Activated CD4-positive, alpha-beta memory T cell treated with anti-CD3 and anti-CD28 coated beads for 36 hours (primary cell): ENCODE results near the gene HOXC5. TPM values are rescaled to one million over a fixed set of nuclear protein-coding genes. Genes with fewer than 3 reads are reported as not detected.

Experiments
- CTCF ChIA-PET: fragments of 350-600 bp; sonication (Branson Sonifier 250); formaldehyde crosslinking; loops from one replicate; lab custom pipeline; 2021; ENCODE audit warnings: antibody characterized with exemption, inconsistent platforms; lab: Charles Lee
- POLR2A ChIA-PET: fragments of 350-600 bp; sonication (Branson Sonifier 250); formaldehyde crosslinking; loops from one replicate; lab custom pipeline; 2021; ENCODE audit warnings: antibody characterized with exemption; lab: Charles Lee
- DNase-seq: peaks from one replicate; pipeline ENCODE4 v3.0.0-alpha.2; 2020
- H3K27ac Mint-ChIP-seq: one replicate; pipeline ENCODE4 v1.8.0; 2021; ENCODE audit warnings: mixed read lengths
- H3K27me3 Mint-ChIP-seq: one replicate; pipeline ENCODE4 v1.8.0; 2021; ENCODE audit warnings: mixed read lengths
- H3K36me3 Mint-ChIP-seq: one replicate; pipeline ENCODE4 v1.8.0; 2021; ENCODE audit warnings: mixed read lengths
- H3K4me1 Mint-ChIP-seq: one replicate; pipeline ENCODE4 v1.8.0; 2021; ENCODE audit warnings: low read depth, mixed read lengths
- H3K4me3 Mint-ChIP-seq: one replicate; pipeline ENCODE4 v1.8.0; 2021; ENCODE audit warnings: mild to moderate bottlenecking, mixed read lengths
- H3K9me3 Mint-ChIP-seq: one replicate; pipeline ENCODE4 v1.8.0; 2021; ENCODE audit warnings: mixed read lengths
- intact Hi-C: fragments of 100-400 bp; cut with micrococcal nuclease; formaldehyde crosslinking; loops from one replicate; pipeline ENCODE4 v1.15.1; 2023
- total RNA-seq, 2 experiments: library from RNA; stranded (reverse); gene quantifications; one replicate each; pipeline ENCODE4 v1.2.3, GENCODE V29; 2021

The HOXC5 gene
- total RNA-seq, 2 experiments from 2014 or later, result not detected

DNA sequence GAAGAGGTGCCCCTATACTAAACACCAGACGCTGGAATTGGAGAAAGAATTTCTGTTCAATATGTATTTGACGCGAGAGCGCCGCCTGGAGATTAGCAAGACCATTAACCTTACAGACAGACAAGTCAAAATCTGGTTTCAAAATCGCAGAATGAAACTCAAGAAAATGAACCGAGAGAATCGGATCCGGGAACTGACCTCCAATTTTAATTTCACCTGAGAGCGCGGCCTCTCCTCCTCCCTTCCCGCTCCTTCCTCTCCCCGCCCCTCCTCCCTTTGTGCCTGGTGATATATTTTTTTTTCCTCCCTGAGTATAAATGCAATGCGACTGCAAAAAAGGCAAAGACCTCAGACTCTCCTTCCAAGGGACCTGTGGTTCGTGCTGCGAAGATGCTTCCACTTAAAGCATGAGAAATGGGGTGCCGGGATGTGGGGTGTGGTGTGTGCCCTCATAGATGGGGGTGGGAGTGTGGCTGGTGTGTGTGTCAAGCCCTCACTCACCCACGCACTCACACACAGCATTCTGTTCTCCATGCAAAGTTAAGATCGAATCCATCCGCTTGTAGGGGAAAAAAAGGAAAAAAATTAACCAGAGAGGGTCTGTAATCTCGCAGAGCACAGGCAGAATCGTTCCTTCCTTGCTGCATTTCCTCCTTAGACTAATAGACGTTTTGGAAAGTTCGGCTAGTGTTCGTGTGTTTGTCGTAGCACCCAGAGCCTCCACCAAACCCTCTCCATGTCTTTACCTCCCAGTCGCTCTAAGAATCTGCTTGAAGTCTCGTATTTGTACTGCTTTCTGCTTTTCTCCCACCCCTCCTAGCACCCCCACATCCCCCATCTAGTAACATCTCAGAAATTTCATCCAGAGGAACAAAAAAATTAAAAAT, 43.4 kb upstream of the HOXC5 start:
- Mint-ChIP-seq H3K27ac (no peak overlapping the region), H3K36me3 (peaks cover 2% of the 10 kb centered on the region), H3K9me3 (no peaks in the 10 kb centered on the region), H3K4me3 (no peak overlapping the region), H3K4me1 (peaks cover 39% of the 10 kb centered on the region), H3K27me3 (peaks cover 89% of the 10 kb centered on the region)
- peak; percentile 53 for DNase-seq
- intact Hi-C loops, result loop anchor here (2.0 to 5.0 kb wide), 3 partner anchors 15 to 63 kb away; partner anchors contain the start of genes HOTAIR, HOXC12 and HOXC4
- CTCF ChIA-PET, result interaction anchor here (2.5 to 5.8 kb wide), 4 partner anchors 17 to 243 kb away, joined by 6 to 46 read pairs (median 12); no protein-coding TSS in a partner anchor
- POLR2A ChIA-PET, result no interaction called here

GRCh38 chr12:53990311-53991076, 42.4 kb upstream of the HOXC5 start:
- DNase-seq, result no peak
- Mint-ChIP-seq H3K9me3 (no peaks in the 10 kb centered on the region), H3K27ac (no peak overlapping the region), H3K27me3 (peaks cover 89% of the 10 kb centered on the region), H3K4me3 (no peak overlapping the region), H3K36me3 (peaks cover 2% of the 10 kb centered on the region), H3K4me1 (peaks cover 40% of the 10 kb centered on the region)
- intact Hi-C loops, result loop anchor here (5.0 kb wide), 1 partner anchor 62 kb away; the partner anchor contains the start of gene HOXC4
- CTCF ChIA-PET, result interaction anchor here (0.8 to 3.0 kb wide), 8 partner anchors 16 to 403 kb away, joined by 3 to 14 read pairs (median 4); no protein-coding TSS in a partner anchor
- POLR2A ChIA-PET, result interaction anchor here (0.6 kb wide), 1 partner anchor 43 kb away, joined by 4 read pairs; no protein-coding TSS in a partner anchor

DNA sequence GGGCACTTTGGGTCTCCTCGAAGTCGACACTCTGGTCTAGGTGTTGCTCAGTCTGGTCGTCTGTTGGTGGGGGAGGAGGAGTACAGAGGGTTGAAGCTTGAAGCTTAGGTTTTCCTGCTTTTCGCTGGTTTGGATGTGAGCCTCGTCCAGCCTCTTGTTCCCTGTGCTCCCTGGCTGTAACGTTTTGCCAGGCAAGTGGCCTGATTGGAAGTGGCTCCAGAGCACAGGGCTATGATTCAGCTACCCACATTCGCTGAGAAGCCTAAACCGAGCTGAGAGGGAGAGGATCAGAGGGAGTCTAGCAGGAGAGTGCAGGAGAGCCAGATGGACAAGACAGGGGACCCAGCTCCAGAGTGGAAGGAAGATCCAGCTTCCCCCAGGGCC, 41.8 kb upstream of the HOXC5 start:
- POLR2A ChIA-PET, result no interaction called here
- Mint-ChIP-seq H3K4me3 (no peak overlapping the region), H3K4me1 (peaks cover 42% of the 10 kb centered on the region), H3K36me3 (peaks cover 2% of the 10 kb centered on the region), H3K9me3 (no peaks in the 10 kb centered on the region), H3K27ac (no peak overlapping the region), H3K27me3 (peaks cover 90% of the 10 kb centered on the region)
- CTCF ChIA-PET, result interaction anchor here (0.8 to 3.0 kb wide), 8 partner anchors 15 to 402 kb away, joined by 3 to 14 read pairs (median 4); no protein-coding TSS in a partner anchor
- intact Hi-C loops, result loop anchor here (5.0 kb wide), 1 partner anchor 61 kb away; the partner anchor contains the start of gene HOXC4
- no peak for DNase-seq

GRCh38 chr12:53992377-53992889, 40.4 kb upstream of the HOXC5 start:
- peaks cover 86% of the 10 kb centered on the region for H3K27me3 Mint-ChIP-seq
- H3K36me3 Mint-ChIP-seq, result peaks cover 2% of the 10 kb centered on the region
- H3K4me3 Mint-ChIP-seq, result no peak overlapping the region
- POLR2A ChIA-PET, result interaction anchor here (0.6 to 1.2 kb wide), 2 partner anchors 8 to 72 kb away, joined by 3 to 4 read pairs; partner anchors contain the start of gene HOXC10
- no peak overlapping the region for H3K27ac Mint-ChIP-seq
- DNase-seq, result no peak
- CTCF ChIA-PET, result interaction anchor here (0.9 to 3.0 kb wide), 5 partner anchors 8 to 222 kb away, joined by 3 to 14 read pairs (median 7); partner anchors contain the start of gene HOXC10
- intact Hi-C loops, result loop anchor here (5.0 kb wide), 1 partner anchor 60 kb away; the partner anchor contains the start of gene HOXC4
- H3K9me3 Mint-ChIP-seq, result no peaks in the 10 kb centered on the region
- H3K4me1 Mint-ChIP-seq, result peaks cover 42% of the 10 kb centered on the region

DNA sequence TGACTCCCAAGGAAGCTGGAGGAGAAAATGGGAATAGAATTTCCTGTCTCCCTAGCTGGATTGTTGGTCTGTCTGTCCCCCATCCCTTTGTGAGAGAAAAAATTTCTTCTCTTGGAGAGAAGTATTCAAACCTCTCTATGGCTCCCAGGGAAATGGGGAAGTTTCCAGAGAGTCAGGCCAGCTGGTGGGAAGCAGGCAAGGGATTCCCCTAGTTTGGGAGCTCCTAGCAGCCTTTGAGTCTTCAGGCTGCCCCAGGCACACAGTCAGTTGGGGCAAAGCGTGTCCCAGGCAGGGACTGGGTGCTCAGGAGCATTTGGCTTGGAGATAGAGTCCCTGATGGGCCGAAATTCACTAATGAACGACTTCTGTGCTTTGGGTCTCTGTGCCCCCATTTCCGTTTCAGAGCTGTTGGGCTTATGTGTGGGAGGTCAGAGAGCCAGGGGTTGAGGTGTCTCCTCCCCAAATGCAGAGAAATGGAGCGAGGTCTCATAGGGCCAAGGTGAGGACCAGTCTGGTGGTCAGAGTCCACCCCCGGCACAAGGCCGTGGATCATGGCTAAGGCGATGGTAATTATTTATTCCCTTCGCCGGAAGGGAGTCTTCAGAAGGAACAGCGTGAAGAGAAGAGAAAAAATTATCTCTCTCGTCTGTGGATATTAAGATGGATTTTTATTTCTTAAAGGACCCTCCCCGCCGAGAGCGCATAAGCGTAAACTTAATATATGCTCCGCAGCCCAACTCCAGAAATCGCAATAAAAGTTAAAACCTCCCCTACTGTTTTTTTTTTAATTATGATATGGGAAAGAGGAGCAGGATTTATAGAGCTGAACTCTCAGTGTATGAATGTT, 39.5 kb upstream of the HOXC5 start:
- intact Hi-C loops, result loop anchor here (5.0 kb wide), 1 partner anchor 59 kb away; the partner anchor contains the start of gene HOXC4
- peaks cover 46% of the 10 kb centered on the region for H3K4me1 Mint-ChIP-seq
- ChIA-PET POLR2A (interaction anchor here (0.6 to 1.2 kb wide), 2 partner anchors 9 to 71 kb away, joined by 3 to 4 read pairs; partner anchors contain the start of gene HOXC10), CTCF (interaction anchor here (0.9 to 1.2 kb wide), 3 partner anchors 9 to 208 kb away, joined by 3 read pairs; partner anchors contain the start of gene HOXC10)
- peak overlapping the region; percentile 18 for H3K27ac Mint-ChIP-seq
- DNase-seq, result no peak
- no peak overlapping the region for H3K4me3 Mint-ChIP-seq
- H3K36me3 Mint-ChIP-seq, result peaks cover 2% of the 10 kb centered on the region
- H3K9me3 Mint-ChIP-seq, result no peaks in the 10 kb centered on the region
- peaks cover 86% of the 10 kb centered on the region for H3K27me3 Mint-ChIP-seq

GRCh38 chr12:53994009-53994263, 38.9 kb upstream of the HOXC5 start:
- peak overlapping the region; percentile 19 for H3K27ac Mint-ChIP-seq
- CTCF ChIA-PET, result interaction anchor here (1.1 kb wide), 1 partner anchor 207 kb away, joined by 3 read pairs; no protein-coding TSS in a partner anchor
- peaks cover 87% of the 10 kb centered on the region for H3K27me3 Mint-ChIP-seq
- peaks cover 45% of the 10 kb centered on the region for H3K4me1 Mint-ChIP-seq
- no peaks in the 10 kb centered on the region for H3K9me3 Mint-ChIP-seq
- no peak overlapping the region for H3K4me3 Mint-ChIP-seq
- DNase-seq, result no peak
- peaks cover 2% of the 10 kb centered on the region for H3K36me3 Mint-ChIP-seq
- POLR2A ChIA-PET, result interaction anchor here (1.2 kb wide), 1 partner anchor 9 kb away, joined by 3 read pairs; the partner anchor contains the start of gene HOXC10
- intact Hi-C loops, result loop anchor here (5.0 kb wide), 1 partner anchor 58 kb away; the partner anchor contains the start of gene HOXC4

DNA sequence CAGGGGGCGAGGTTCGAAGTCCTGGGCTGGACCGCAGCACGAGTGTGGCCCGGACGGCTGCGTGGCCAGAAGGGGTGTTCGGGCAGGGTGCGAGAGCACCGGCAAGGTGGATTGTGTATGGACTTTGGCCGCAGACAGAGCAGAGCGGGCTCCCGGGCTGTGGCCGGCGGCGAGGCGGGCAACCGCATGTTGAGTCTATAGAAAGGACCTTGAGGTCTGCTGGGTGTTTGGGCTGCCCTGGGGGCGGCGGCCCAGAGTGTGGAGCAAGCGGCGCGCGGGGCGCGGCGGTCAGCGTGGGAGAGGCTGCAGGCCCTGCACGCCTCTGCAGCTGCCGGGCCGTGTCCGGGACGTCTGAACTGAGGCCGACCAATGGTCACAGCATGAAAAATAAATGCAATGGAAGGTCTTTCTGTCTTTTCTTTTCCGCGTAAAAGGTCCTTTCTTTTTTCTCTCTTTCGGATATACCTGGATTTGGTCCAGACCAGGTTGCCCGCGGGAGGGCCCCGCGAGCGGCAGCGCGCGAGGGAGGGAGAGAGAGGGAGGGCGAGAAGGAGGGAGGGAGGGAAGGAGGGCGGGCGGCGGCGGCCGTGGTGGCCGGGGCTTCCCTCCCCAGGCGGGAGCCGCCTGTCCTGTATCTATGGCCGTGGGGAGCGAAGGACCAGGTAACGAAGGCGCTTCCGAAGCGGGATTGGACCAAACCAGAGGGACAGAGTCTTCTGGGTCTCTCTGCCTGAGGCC, 38.4 kb upstream of the HOXC5 start:
- CTCF ChIA-PET, result interaction anchor here (1.3 to 2.7 kb wide), 2 partner anchors 9 to 213 kb away, joined by 4 to 20 read pairs; partner anchors contain the start of gene HOXC10
- Mint-ChIP-seq H3K9me3 (no peaks in the 10 kb centered on the region), H3K27ac (peak overlapping the region; percentile 19), H3K4me3 (peak overlapping the region; percentile 73), H3K27me3 (peaks cover 87% of the 10 kb centered on the region), H3K36me3 (peaks cover 2% of the 10 kb centered on the region), H3K4me1 (peaks cover 41% of the 10 kb centered on the region)
- POLR2A ChIA-PET, result no interaction called here
- DNase-seq, result no peak
- intact Hi-C loops, result loop anchor here (1.0 to 5.0 kb wide), 3 partner anchors 9 to 58 kb away; partner anchors contain the start of genes HOXC10, HOXC4 and HOXC5

GRCh38 chr12:53995002-53995377, 37.9 kb upstream of the HOXC5 start:
- no peak for DNase-seq
- H3K36me3 Mint-ChIP-seq, result peaks cover 2% of the 10 kb centered on the region
- no peaks in the 10 kb centered on the region for H3K9me3 Mint-ChIP-seq
- H3K27me3 Mint-ChIP-seq, result peaks cover 84% of the 10 kb centered on the region
- H3K4me1 Mint-ChIP-seq, result peaks cover 36% of the 10 kb centered on the region
- CTCF ChIA-PET, result interaction anchor here (0.8 to 2.7 kb wide), 3 partner anchors 10 to 213 kb away, joined by 4 to 20 read pairs (median 4); partner anchors contain the start of gene HOXC10
- POLR2A ChIA-PET, result no interaction called here
- intact Hi-C loops, result loop anchor here (1.0 to 5.0 kb wide), 2 partner anchors 10 to 37 kb away; partner anchors contain the start of genes HOXC10 and HOXC5
- H3K27ac Mint-ChIP-seq, result no peak overlapping the region
- peak overlapping the region; percentile 73 for H3K4me3 Mint-ChIP-seq

DNA sequence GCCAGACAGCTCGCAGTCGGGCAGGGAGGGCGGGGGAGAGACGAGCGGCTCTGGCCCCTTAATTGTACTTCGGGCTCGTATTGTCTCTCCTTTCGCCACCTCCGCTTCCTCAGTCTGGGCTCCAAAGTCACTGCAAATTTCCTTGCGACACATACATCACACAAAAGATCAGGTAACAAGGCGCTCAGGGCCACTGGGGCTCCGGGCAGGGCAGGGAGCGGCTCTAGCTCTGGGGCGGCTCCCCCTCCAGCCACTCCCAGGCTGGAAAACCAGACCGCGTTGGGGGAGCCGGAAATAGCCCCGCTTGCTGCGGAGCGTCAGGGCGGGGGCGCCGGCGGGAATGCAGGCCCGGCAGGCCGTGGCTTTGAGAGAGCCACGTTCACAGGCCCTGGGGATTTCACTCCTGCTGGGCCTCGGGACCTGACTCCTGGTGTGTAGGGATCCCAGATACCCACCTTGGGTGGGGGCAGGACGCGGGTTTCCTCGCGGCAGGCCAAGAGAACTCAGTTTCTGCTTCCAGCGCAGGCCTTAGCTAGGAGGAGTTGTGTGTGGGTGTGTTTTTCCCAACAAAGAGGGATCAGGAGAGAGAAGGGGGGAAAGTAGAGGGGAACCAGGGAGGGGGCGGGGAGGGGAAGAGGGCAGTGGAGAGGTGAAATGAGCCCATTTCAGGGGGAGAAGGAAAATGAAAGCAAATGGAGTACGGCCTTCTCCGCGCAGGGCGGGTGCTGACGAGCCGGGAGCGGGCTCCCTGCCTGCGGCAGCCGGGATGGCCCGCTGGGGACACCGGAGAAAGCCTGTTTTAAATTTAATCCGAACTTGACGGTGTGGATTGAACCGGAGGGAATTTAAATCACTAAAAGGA, 37.2 kb upstream of the HOXC5 start:
- Mint-ChIP-seq H3K4me1 (peaks cover 30% of the 10 kb centered on the region), H3K27ac (no peak overlapping the region), H3K4me3 (peak overlapping the region; percentile 73), H3K27me3 (peaks cover 82% of the 10 kb centered on the region), H3K36me3 (peaks cover 2% of the 10 kb centered on the region), H3K9me3 (no peaks in the 10 kb centered on the region)
- ChIA-PET POLR2A (no interaction called here), CTCF (interaction anchor here (0.8 to 2.7 kb wide), 6 partner anchors 10 to 212 kb away, joined by 3 to 20 read pairs (median 6); partner anchors contain the start of gene HOXC10)
- intact Hi-C loops, result loop anchor here (1.0 to 5.0 kb wide), 2 partner anchors 10 to 37 kb away; partner anchors contain the start of genes HOXC10 and HOXC5
- DNase-seq, result peak; percentile 44
